CD4-positive, alpha-beta T cell treated with Interleukin-17A for 4 hours (primary cell): ENCODE measurements around the gene CARD10.
A peak's percentile ranks its signal among the peaks of the same experiment; 100 is the strongest.
"Not testable (repeated sequence)": the region's sequence is repeated elsewhere in the genome, so short reads cannot be mapped to it uniquely, and the experiment has no call there.

Experiments used
- DNase-seq: peaks from one replicate; pipeline ENCODE4 v3.0.0-alpha.2; 2020; ENCODE audit warnings: mixed read lengths

CARD10 gene

GRCh38 chr22:37552524-37553163 lies 33.4 kb upstream of the CARD10 start:
- DNase-seq, result no peak

- DNase-seq, result no peak
These were observed 32.8 kb upstream of the CARD10 start for GRCh38 chr22:37551981-37552380.

- DNase-seq, result not testable (repeated sequence)
These were observed 31.7 kb upstream of the CARD10 start for GRCh38 chr22:37550921-37551320.

- no peak for DNase-seq
These were observed 30.5 kb upstream of the CARD10 start for GRCh38 chr22:37549704-37550059.

- DNase-seq, result no peak
These were observed 28.1 kb upstream of the CARD10 start for GRCh38 chr22:37547251-37547741.

GRCh38 chr22:37546437-37547250 lies 27.4 kb upstream of the CARD10 start:
- DNase-seq, result no peak

GRCh38 chr22:37545703-37546436 lies 26.7 kb upstream of the CARD10 start:
- DNase-seq, result no peak

- DNase-seq, result peak; percentile 69
These were observed 25.9 kb upstream of the CARD10 start for GRCh38 chr22:37544955-37545702.

GRCh38 chr22:37542959-37543358 lies 23.7 kb upstream of the CARD10 start:
- DNase-seq, result no peak

GRCh38 chr22:37542416-37542815 lies 23.2 kb upstream of the CARD10 start:
- DNase-seq, result not testable (repeated sequence)

- DNase-seq, result not testable (repeated sequence)
These were observed 20.6 kb upstream of the CARD10 start for GRCh38 chr22:37539790-37540189.

- peak; percentile 95 for DNase-seq
These were observed 19.6 kb upstream of the CARD10 start for GRCh38 chr22:37538590-37539357.

GRCh38 chr22:37535159-37535558 lies 15.9 kb upstream of the CARD10 start:
- no peak for DNase-seq

- DNase-seq, result no peak
These were observed 15.2 kb upstream of the CARD10 start for GRCh38 chr22:37534445-37534844.

GRCh38 chr22:37533995-37534394 lies 14.8 kb upstream of the CARD10 start:
- DNase-seq, result no peak

GRCh38 chr22:37529652-37530345 lies 10.6 kb upstream of the CARD10 start:
- DNase-seq, result no peak

- DNase-seq, result not testable (repeated sequence)
These were observed 8.7 kb upstream of the CARD10 start for GRCh38 chr22:37527952-37528351.

- not testable (repeated sequence) for DNase-seq
These were observed 8.0 kb upstream of the CARD10 start for GRCh38 chr22:37527081-37527752.

- DNase-seq, result no peak
These were observed 7.2 kb upstream of the CARD10 start for GRCh38 chr22:37526376-37526775.

GRCh38 chr22:37525746-37526350 lies 6.6 kb upstream of the CARD10 start:
- no peak for DNase-seq
